ENCODE results near the gene RUNX1. TPM values are rescaled to one million over a fixed set of nuclear protein-coding genes. Genes with fewer than 3 reads are reported as not detected.

The RUNX1 gene
- total RNA-seq, 1 donor from 2014 or later: 92.1 TPM

DNA sequence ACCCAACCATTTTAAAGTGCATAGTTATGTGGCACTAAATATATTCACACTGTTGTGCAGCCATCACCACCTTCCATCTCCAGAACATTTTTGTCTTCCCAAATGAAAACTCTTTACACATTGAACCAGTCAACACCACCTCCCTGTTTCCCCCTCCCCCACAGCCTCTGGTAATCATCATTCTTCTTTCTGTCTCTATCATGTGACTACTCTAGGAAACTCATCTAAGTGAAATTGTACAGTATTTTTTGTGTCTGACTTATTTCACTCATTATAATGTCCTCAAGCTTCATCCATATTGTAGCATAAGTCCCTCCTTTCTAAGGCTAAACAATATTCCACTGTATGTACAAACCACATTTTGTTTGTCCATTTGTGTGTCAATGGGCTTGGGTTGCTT lies 128.0 kb downstream of the RUNX1 start:
- ChIA-PET CTCF (no interaction called here), POLR2A (interaction anchor here (1.1 kb wide), 1 partner anchor 13 kb away, joined by 4 read pairs; no protein-coding TSS in a partner anchor)
- intact Hi-C loops (cut with micrococcal nuclease): no loop called here
- Mint-ChIP-seq H3K4me3 (no peak overlapping the region), H3K4me1 (peaks cover 75% of the 10 kb centered on the region), H3K36me3 (ENCODE audit: low read depth) (peaks cover 20% of the 10 kb centered on the region), H3K27ac (no peak overlapping the region), H3K27me3 (no peaks in the 10 kb centered on the region), H3K9me3 (no peaks in the 10 kb centered on the region)
- no peak for DNase-seq
- ATAC-seq (ENCODE audit: low read depth): no peak
- TF ChIP-seq, protein P1, sequence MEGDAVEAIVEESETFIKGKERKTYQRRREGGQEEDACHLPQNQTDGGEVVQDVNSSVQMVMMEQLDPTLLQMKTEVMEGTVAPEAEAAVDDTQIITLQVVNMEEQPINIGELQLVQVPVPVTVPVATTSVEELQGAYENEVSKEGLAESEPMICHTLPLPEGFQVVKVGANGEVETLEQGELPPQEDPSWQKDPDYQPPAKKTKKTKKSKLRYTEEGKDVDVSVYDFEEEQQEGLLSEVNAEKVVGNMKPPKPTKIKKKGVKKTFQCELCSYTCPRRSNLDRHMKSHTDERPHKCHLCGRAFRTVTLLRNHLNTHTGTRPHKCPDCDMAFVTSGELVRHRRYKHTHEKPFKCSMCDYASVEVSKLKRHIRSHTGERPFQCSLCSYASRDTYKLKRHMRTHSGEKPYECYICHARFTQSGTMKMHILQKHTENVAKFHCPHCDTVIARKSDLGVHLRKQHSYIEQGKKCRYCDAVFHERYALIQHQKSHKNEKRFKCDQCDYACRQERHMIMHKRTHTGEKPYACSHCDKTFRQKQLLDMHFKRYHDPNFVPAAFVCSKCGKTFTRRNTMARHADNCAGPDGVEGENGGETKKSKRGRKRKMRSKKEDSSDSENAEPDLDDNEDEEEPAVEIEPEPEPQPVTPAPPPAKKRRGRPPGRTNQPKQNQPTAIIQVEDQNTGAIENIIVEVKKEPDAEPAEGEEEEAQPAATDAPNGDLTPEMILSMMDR (IDR thresholded peaks at IDR 0.05): no peak

DNA sequence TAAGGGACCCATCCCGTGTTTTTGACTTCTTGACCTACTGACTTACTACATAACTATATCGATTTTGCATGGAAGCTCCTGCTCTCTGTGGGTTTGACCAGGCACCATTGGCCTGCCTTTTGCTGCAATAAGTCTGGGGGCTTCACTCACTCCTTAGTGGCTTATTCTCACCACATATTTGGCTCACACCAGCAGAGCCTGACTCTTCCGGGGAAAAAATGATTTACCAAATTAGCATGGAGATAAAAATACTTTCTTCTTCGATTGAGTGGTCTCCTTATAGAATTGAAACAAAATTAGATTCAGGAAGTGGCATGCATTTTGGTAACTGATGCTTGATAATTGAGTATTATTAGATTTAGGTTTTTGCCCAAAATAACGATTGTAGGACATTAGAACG lies 129.7 kb downstream of the RUNX1 start:
- no peaks in the 10 kb centered on the region for H3K9me3 Mint-ChIP-seq
- POLR2A ChIA-PET: interaction anchor here (1.5 kb wide), 1 partner anchor 13 kb away, joined by 3 read pairs; no protein-coding TSS in a partner anchor
- DNase-seq: no peak
- intact Hi-C loops (cut with micrococcal nuclease): no loop called here
- peaks cover 32% of the 10 kb centered on the region for H3K36me3 Mint-ChIP-seq (ENCODE audit: low read depth)
- peak; percentile 66 for ATAC-seq (ENCODE audit: low read depth)
- H3K4me1 Mint-ChIP-seq: peaks cover 61% of the 10 kb centered on the region
- peak overlapping the region; percentile 71 for H3K4me3 Mint-ChIP-seq
- peak overlapping the region; percentile 79 for H3K27ac Mint-ChIP-seq
- CTCF ChIA-PET: no interaction called here
- H3K27me3 Mint-ChIP-seq: no peaks in the 10 kb centered on the region
- TF ChIP-seq, protein P1 (IDR thresholded peaks at IDR 0.05): no peak

DNA sequence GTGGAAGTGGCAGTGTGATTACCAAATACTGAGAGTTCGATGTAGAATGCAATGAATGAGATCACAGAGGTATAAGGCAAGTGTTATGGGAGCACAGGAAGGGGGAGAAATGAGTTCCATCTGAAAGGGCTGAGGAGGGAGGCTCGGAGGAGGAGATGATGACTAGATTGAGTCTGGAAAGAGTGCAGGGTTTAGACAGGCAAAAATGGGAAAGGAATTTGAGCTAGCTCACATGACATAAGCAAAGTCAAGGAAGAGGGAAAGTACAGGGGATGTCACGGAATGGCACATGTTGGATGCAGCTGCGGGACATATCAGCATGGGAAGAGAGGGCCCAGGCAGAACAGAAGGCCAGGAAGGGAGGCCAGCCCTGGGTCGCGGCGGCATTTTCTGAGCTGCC lies 132.7 kb downstream of the RUNX1 start:
- ChIA-PET CTCF (no interaction called here), POLR2A (no interaction called here)
- intact Hi-C loops (cut with micrococcal nuclease): no loop called here
- no peak for ATAC-seq (ENCODE audit: low read depth)
- Mint-ChIP-seq H3K4me1 (peaks cover 53% of the 10 kb centered on the region), H3K4me3 (no peak overlapping the region), H3K27ac (no peak overlapping the region), H3K27me3 (no peaks in the 10 kb centered on the region), H3K9me3 (no peaks in the 10 kb centered on the region), H3K36me3 (ENCODE audit: low read depth) (peaks cover 24% of the 10 kb centered on the region)
- no peak for DNase-seq
- TF ChIP-seq, protein P1 (IDR thresholded peaks at IDR 0.05): no peak

DNA sequence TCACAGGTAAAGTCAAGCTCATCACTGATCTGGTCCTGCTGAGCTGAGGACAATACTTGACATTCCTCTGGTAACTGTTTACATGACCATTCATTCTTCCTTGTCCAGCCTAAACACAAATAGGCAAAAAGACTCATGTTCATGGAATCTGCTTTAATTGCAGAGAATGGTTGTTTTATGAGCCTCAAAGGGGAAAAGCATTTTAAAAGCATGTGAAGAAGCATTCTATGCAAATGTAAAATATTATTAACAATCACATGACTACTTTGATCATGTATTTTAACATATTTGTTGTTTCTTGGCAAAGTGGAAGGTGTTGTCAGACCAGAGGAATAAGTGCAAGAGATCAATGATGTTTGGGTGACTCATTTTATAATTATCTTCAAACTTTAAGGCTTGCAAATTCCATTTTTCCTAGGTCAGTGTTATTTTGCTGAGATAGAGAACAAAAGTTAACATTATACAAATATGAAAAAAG lies 133.7 kb downstream of the RUNX1 start:
- intact Hi-C loops (cut with micrococcal nuclease): no loop called here
- ATAC-seq (ENCODE audit: low read depth): no peak
- POLR2A ChIA-PET: no interaction called here
- Mint-ChIP-seq H3K9me3 (no peaks in the 10 kb centered on the region), H3K27me3 (no peaks in the 10 kb centered on the region), H3K36me3 (ENCODE audit: low read depth) (peaks cover 24% of the 10 kb centered on the region), H3K4me3 (no peak overlapping the region), H3K27ac (no peak overlapping the region), H3K4me1 (peaks cover 54% of the 10 kb centered on the region)
- CTCF ChIA-PET: no interaction called here
- DNase-seq: no peak
- TF ChIP-seq, protein P1 (IDR thresholded peaks at IDR 0.05): no peak

DNA sequence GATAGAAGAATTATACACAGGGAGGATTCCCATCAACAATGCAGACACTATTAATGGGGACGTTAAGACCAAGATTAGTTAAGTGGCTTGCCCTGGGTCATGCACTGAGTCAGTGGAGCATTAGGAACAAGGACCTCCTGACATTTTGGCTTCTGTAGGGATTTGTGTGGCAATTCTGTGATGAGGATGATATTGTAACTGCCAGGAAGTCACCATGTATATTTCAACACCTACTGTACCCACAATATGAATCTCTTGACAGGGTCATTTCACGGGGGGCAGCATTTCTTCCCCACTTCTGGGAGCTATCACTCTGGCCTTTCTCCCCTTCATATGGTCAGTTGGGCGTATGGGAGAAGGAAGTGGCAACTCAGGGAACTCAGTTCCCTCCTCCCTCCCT lies 134.9 kb downstream of the RUNX1 start:
- DNase-seq (no peak), ATAC-seq (ENCODE audit: low read depth) (no peak)
- CTCF ChIA-PET: interaction anchor here (1.0 kb wide), 1 partner anchor 19 kb away, joined by 3 read pairs; no protein-coding TSS in a partner anchor
- peaks cover 25% of the 10 kb centered on the region for H3K36me3 Mint-ChIP-seq (ENCODE audit: low read depth)
- intact Hi-C loops (cut with micrococcal nuclease): no loop called here
- H3K4me1 Mint-ChIP-seq: peaks cover 54% of the 10 kb centered on the region
- H3K27me3 Mint-ChIP-seq: no peaks in the 10 kb centered on the region
- TF ChIP-seq, protein P1 (IDR thresholded peaks at IDR 0.05): no peak
- no peak overlapping the region for H3K4me3 Mint-ChIP-seq
- no peak overlapping the region for H3K27ac Mint-ChIP-seq
- no peaks in the 10 kb centered on the region for H3K9me3 Mint-ChIP-seq
- POLR2A ChIA-PET: no interaction called here

Data from activated B cell treated with CpG ODN at 0.5 μM for 24 hours (primary cell).